GM12878 (cell line): ENCODE measurements around the gene CDC14B.

ENCODE experiments used
- CEBPB ChIP-seq, 2 experiments: fragments of 150-350 bp in 1 of 2; IDR thresholded peaks; 2 replicates each; pipeline ENCODE4 v1.6.1; 2012 to 2014; ENCODE audit warnings: low read depth in 2 of 2, low read length in 2 of 2, borderline replicate concordance in 1 of 2, inconsistent platforms in 1 of 2
- MYC ChIP-seq: IDR thresholded peaks from 2 replicates; pipeline ENCODE4 v1.6.1; 2011; ENCODE audit warnings: mild to moderate bottlenecking, low read length, moderate library complexity, inconsistent platforms; ENCODE audit not compliant: insufficient read depth, insufficient replicate concordance, insufficient read length, severe bottlenecking
- NFIC ChIP-seq: IDR thresholded peaks from 2 replicates; pipeline ENCODE4 v1.6.1; 2012; ENCODE audit warnings: low read depth, mild to moderate bottlenecking, inconsistent platforms, low read length, moderate library complexity
- NFYA ChIP-seq: IDR thresholded peaks from 2 replicates; pipeline ENCODE4 v1.6.1; 2011; ENCODE audit warnings: low read depth, mild to moderate bottlenecking, low read length, improper control_type of control experiment, borderline replicate concordance
- NR2C2 ChIP-seq: IDR thresholded peaks from 2 replicates; pipeline ENCODE4 v1.6.1; 2011; ENCODE audit warnings: borderline replicate concordance, low read depth; ENCODE audit not compliant: control insufficient read depth, insufficient read length
- TF ChIP-seq, protein P1 (sequence below), 3 experiments: IDR thresholded peaks in 2 of 3; conservative IDR thresholded peaks in 1 of 3; 2 replicates each; pipeline ENCODE4 v1.5.1; 2011; ENCODE audit warnings: low read depth in 3 of 3, low read length in 3 of 3, mild to moderate bottlenecking in 3 of 3, control low read depth in 2 of 3, moderate library complexity in 2 of 3, inconsistent platforms in 1 of 3, mixed read lengths in 1 of 3; ENCODE audit not compliant: control insufficient read depth in 2 of 3, insufficient read depth in 1 of 3; ENCODE audit errors: extremely low read depth in 1 of 3
- TF ChIP-seq, protein P2 (sequence below): fragments of 450-650 bp; conservative IDR thresholded peaks from 2 replicates; pipeline ENCODE4 v1.6.1; 2017; ENCODE audit warnings: mild to moderate bottlenecking, moderate library complexity
- TF ChIP-seq, protein P3 (sequence below): fragments of 450-650 bp; IDR thresholded peaks from 2 replicates; pipeline ENCODE4 v1.6.1; 2017; ENCODE audit warnings: mild to moderate bottlenecking, moderate library complexity

DNA sequence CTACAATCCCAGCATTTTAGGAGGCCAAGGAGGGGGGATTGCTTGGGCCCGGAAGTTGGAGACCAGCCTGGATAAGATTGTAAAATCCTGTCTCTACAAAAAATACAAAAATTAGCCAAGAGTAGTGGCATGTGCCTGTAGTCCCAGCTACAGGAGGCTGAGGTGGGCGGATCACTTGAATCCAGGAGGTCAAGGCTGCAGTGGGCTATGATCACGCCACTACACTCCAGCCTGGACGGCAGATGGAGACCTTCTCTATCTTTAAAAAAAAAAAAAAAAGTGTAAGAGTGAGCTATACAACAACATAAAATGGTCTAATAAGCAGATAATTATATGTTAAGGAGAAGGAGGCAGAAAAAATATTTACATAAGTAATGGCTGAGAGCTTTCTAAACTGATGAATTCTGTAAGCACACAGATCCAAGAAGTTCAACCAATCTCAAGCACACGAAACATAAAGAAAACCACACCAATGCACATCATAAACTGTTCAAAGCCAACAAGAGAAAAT is 23.0 kb downstream of the CDC14B start:
- TF ChIP-seq, protein P1, sequence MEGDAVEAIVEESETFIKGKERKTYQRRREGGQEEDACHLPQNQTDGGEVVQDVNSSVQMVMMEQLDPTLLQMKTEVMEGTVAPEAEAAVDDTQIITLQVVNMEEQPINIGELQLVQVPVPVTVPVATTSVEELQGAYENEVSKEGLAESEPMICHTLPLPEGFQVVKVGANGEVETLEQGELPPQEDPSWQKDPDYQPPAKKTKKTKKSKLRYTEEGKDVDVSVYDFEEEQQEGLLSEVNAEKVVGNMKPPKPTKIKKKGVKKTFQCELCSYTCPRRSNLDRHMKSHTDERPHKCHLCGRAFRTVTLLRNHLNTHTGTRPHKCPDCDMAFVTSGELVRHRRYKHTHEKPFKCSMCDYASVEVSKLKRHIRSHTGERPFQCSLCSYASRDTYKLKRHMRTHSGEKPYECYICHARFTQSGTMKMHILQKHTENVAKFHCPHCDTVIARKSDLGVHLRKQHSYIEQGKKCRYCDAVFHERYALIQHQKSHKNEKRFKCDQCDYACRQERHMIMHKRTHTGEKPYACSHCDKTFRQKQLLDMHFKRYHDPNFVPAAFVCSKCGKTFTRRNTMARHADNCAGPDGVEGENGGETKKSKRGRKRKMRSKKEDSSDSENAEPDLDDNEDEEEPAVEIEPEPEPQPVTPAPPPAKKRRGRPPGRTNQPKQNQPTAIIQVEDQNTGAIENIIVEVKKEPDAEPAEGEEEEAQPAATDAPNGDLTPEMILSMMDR (IDR thresholded peaks at IDR 0.05 in 2 of 3, conservative IDR thresholded peaks at IDR 0.05 in 1 of 3; ENCODE audit: control insufficient read depth in 2 of 3, extremely low read depth in 1 of 3, insufficient read depth in 1 of 3, low read depth in 3 of 3, low read length in 3 of 3), result no peak
- no peak for TF ChIP-seq MYC
- no peak for TF ChIP-seq NR2C2
- TF ChIP-seq, protein P2, sequence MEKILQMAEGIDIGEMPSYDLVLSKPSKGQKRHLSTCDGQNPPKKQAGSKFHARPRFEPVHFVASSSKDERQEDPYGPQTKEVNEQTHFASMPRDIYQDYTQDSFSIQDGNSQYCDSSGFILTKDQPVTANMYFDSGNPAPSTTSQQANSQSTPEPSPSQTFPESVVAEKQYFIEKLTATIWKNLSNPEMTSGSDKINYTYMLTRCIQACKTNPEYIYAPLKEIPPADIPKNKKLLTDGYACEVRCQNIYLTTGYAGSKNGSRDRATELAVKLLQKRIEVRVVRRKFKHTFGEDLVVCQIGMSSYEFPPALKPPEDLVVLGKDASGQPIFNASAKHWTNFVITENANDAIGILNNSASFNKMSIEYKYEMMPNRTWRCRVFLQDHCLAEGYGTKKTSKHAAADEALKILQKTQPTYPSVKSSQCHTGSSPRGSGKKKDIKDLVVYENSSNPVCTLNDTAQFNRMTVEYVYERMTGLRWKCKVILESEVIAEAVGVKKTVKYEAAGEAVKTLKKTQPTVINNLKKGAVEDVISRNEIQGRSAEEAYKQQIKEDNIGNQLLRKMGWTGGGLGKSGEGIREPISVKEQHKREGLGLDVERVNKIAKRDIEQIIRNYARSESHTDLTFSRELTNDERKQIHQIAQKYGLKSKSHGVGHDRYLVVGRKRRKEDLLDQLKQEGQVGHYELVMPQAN, result no peak
- TF ChIP-seq NFYA, result no peak
- TF ChIP-seq NFIC, result no peak
- no peak for TF ChIP-seq CEBPB (IDR thresholded peaks at IDR 0.05; ENCODE audit: borderline replicate concordance in 1 of 2, low read depth in 2 of 2, low read length in 2 of 2)
- TF ChIP-seq, protein P3, sequence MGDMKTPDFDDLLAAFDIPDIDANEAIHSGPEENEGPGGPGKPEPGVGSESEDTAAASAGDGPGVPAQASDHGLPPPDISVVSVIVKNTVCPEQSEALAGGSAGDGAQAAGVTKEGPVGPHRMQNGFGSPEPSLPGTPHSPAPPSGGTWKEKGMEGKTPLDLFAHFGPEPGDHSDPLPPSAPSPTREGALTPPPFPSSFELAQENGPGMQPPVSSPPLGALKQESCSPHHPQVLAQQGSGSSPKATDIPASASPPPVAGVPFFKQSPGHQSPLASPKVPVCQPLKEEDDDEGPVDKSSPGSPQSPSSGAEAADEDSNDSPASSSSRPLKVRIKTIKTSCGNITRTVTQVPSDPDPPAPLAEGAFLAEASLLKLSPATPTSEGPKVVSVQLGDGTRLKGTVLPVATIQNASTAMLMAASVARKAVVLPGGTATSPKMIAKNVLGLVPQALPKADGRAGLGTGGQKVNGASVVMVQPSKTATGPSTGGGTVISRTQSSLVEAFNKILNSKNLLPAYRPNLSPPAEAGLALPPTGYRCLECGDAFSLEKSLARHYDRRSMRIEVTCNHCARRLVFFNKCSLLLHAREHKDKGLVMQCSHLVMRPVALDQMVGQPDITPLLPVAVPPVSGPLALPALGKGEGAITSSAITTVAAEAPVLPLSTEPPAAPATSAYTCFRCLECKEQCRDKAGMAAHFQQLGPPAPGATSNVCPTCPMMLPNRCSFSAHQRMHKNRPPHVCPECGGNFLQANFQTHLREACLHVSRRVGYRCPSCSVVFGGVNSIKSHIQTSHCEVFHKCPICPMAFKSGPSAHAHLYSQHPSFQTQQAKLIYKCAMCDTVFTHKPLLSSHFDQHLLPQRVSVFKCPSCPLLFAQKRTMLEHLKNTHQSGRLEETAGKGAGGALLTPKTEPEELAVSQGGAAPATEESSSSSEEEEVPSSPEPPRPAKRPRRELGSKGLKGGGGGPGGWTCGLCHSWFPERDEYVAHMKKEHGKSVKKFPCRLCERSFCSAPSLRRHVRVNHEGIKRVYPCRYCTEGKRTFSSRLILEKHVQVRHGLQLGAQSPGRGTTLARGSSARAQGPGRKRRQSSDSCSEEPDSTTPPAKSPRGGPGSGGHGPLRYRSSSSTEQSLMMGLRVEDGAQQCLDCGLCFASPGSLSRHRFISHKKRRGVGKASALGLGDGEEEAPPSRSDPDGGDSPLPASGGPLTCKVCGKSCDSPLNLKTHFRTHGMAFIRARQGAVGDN, result no peak
